ENCODE measurements around the gene KCNN3. TPM values are rescaled to one million over a fixed set of nuclear protein-coding genes. Genes with fewer than 3 reads are reported as not detected.
A peak's percentile ranks its signal among the peaks of the same experiment; 100 is the strongest.

KCNN3 gene
- total and polyA plus RNA-seq, 10 donors, result 0.13 to 15.1 (median 7.4) TPM

DNA sequence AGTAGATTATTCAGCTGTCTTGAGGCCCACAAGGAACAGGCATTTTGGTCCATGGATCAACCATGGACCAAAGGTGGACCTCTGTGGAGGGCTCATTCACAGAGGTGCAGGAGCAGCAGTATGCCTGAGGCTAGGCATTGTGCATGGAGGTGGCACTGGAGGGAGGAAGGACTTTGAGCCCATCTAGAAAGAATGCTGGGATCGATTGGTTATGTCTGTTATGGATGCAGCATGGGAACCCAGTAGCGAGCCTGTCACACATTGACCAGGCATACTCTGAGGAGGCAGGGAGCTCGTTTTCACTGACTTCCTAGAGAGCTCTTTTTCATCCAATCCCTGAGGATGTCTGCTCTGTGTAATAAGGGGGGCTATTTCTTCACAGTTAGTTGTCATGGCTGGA, 75.5 kb downstream of the KCNN3 start:
- no peak overlapping the region for H3K27ac ChIP-seq
- no peaks in the 10 kb centered on the region for H3K9me3 ChIP-seq
- peaks cover 0 to 29% (median 0%) of the 10 kb centered on the region in 7 donors for H3K27me3 ChIP-seq (replicated peaks in 1 of 7)
- no peaks in the 10 kb centered on the region for H3K36me3 ChIP-seq
- DNase-seq, result no peak
- H3K4me1 ChIP-seq, result peaks cover 0 to 17% (median 9%) of the 10 kb centered on the region in 6 donors
- no peak overlapping the region for H3K4me3 ChIP-seq
- intact Hi-C loops (cut with DNase I; ENCODE audit: low total_unique reads), result no loop called here
- TF ChIP-seq POLR2A (IDR thresholded peaks at IDR 0.05) (no peak), POLR2AphosphoS5 (IDR thresholded peaks at IDR 0.05) (no peak)
- TF ChIP-seq, protein P1, sequence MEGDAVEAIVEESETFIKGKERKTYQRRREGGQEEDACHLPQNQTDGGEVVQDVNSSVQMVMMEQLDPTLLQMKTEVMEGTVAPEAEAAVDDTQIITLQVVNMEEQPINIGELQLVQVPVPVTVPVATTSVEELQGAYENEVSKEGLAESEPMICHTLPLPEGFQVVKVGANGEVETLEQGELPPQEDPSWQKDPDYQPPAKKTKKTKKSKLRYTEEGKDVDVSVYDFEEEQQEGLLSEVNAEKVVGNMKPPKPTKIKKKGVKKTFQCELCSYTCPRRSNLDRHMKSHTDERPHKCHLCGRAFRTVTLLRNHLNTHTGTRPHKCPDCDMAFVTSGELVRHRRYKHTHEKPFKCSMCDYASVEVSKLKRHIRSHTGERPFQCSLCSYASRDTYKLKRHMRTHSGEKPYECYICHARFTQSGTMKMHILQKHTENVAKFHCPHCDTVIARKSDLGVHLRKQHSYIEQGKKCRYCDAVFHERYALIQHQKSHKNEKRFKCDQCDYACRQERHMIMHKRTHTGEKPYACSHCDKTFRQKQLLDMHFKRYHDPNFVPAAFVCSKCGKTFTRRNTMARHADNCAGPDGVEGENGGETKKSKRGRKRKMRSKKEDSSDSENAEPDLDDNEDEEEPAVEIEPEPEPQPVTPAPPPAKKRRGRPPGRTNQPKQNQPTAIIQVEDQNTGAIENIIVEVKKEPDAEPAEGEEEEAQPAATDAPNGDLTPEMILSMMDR (IDR thresholded peaks at IDR 0.05 in 8 of 11, conservative IDR thresholded peaks at IDR 0.05 in 3 of 11), result no peak
- WGBS, 5 donors, result 66 to 87% (median 82%) methylated on average over 3 of the region's 3 CpGs

DNA sequence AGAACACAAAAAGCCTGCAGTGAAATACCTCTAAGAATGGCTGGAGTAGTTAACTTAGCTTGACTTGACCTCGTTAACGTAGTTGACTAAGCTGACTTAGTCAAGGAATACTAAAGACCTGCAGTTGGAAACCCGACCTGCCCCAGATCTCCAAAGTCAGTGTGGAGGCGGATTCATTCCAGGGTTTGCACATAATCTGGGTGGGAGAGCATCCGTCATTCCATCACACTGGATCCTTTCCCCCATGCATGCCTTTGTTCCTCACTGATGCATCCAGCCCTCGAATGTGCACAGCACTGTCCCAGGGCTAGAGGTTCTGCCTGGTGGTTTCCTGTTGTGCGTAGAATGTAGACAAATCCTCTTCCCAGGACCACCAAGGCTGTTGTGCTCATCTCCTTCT, 76.4 kb downstream of the KCNN3 start:
- no peak for DNase-seq
- Histone ChIP-seq H3K36me3 (no peaks in the 10 kb centered on the region), H3K4me3 (no peak overlapping the region), H3K27ac (no peak overlapping the region), H3K9me3 (no peaks in the 10 kb centered on the region), H3K4me1 (peaks cover 0 to 17% (median 9%) of the 10 kb centered on the region in 6 donors), H3K27me3 (replicated peaks in 1 of 7) (peaks cover 0 to 29% (median 0%) of the 10 kb centered on the region in 7 donors)
- 82 to 91% (median 84%) methylated on average over 7 of the region's 7 CpGs for WGBS, 5 donors
- no peak for TF ChIP-seq POLR2A (IDR thresholded peaks at IDR 0.05)
- TF ChIP-seq, protein P1 (IDR thresholded peaks at IDR 0.05 in 8 of 11, conservative IDR thresholded peaks at IDR 0.05 in 3 of 11), result no peak
- TF ChIP-seq POLR2AphosphoS5 (IDR thresholded peaks at IDR 0.05), result no peak
- intact Hi-C loops (cut with DNase I; ENCODE audit: low total_unique reads), result no loop called here

DNA sequence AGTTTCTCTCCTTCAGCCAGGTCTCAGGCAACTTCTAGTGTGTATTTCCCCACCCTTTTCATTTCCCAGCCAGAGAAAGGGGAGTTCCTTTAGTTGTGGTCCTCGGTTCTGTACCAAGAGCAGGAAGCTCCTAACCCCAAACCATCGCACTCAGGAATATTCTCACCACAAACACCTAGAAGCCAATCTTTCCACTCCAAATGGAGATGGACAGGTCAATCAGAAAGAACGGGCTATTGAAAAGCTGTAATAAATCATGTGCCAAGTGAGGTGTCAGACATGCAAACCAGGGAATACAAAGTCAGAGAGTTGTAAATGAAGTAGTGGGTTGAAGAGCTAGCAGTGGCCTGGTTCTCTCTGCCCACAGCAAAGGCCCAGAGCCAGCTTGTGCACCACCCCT, 77.2 kb downstream of the KCNN3 start:
- Histone ChIP-seq H3K27ac (no peak overlapping the region), H3K4me3 (no peak overlapping the region), H3K9me3 (no peaks in the 10 kb centered on the region), H3K36me3 (no peaks in the 10 kb centered on the region), H3K4me1 (peaks cover 0 to 17% (median 9%) of the 10 kb centered on the region in 6 donors), H3K27me3 (replicated peaks in 1 of 7) (peaks cover 0 to 29% (median 0%) of the 10 kb centered on the region in 7 donors)
- no peak for TF ChIP-seq POLR2AphosphoS5 (IDR thresholded peaks at IDR 0.05)
- TF ChIP-seq POLR2A (IDR thresholded peaks at IDR 0.05), result no peak
- no peak for DNase-seq
- 30 to 41% (median 33%) methylated on average over 3 of the region's 3 CpGs for WGBS, 5 donors
- intact Hi-C loops (cut with DNase I; ENCODE audit: low total_unique reads), result no loop called here

DNA sequence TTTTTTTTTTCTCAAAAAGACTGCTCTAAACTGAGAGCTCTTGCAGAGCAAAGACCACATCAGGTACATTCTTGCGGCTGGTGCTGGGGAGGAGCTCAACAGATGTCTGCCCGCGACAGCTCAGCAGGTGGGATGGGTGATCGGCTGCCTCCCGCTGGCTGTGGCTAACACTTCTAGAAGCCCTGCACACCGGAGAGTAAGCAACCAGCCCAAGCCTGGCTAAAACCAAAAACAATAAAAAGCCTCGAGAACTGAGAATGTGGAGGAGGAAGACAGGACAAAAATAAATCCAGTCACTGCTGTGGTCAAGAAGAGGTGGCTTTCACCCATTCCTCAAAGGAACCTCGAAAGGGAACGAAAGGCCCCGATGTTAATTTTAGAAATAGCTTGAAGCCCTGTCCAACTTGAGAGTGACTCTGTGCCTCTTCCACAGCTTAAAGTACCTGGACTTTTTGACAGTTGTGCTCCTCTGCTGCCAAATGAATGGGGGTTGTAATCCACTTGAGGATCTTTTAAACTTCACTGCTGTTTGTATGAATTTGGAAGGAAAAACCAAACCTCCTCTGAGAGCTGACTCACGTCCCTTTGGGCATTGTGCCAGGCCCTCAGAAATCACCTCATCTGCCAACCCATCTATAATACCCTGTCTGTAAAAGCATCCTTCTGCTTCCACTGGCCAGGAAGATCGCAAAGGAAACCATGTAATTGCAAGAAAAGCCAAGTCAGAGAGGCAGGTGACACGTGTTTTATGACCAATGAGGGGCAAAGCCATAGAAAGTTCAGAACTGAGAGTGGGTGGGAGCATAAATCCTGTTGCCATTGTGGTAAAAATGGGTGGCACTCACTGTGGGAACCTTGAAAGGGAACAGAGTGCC, 78.6 kb downstream of the KCNN3 start:
- Histone ChIP-seq H3K4me3 (no peak overlapping the region), H3K4me1 (peaks cover 0 to 17% (median 9%) of the 10 kb centered on the region in 6 donors), H3K36me3 (no peaks in the 10 kb centered on the region), H3K27ac (peak overlapping the region in 3 of 8 donors; percentile 19 to 51 (median 42)), H3K9me3 (no peaks in the 10 kb centered on the region), H3K27me3 (replicated peaks in 1 of 7) (peaks cover 0 to 29% (median 0%) of the 10 kb centered on the region in 7 donors)
- intact Hi-C loops (cut with DNase I; ENCODE audit: low total_unique reads), result no loop called here
- peak in 1 of 3 donors; percentile 33 for TF ChIP-seq POLR2AphosphoS5 (IDR thresholded peaks at IDR 0.05)
- TF ChIP-seq, protein P1 (IDR thresholded peaks at IDR 0.05 in 8 of 11, conservative IDR thresholded peaks at IDR 0.05 in 3 of 11), result no peak
- DNase-seq, result peak; percentile 87
- 11 to 26% (median 15%) methylated on average over 13 of the region's 13 CpGs for WGBS, 5 donors
